ENCODE results near the gene ZDHHC24. TPM values are rescaled to one million over a fixed set of nuclear protein-coding genes. Genes with fewer than 3 reads are reported as not detected.

The ZDHHC24 gene
- total RNA-seq, 1 donor from 2014 or later = 16.5 TPM

DNA sequence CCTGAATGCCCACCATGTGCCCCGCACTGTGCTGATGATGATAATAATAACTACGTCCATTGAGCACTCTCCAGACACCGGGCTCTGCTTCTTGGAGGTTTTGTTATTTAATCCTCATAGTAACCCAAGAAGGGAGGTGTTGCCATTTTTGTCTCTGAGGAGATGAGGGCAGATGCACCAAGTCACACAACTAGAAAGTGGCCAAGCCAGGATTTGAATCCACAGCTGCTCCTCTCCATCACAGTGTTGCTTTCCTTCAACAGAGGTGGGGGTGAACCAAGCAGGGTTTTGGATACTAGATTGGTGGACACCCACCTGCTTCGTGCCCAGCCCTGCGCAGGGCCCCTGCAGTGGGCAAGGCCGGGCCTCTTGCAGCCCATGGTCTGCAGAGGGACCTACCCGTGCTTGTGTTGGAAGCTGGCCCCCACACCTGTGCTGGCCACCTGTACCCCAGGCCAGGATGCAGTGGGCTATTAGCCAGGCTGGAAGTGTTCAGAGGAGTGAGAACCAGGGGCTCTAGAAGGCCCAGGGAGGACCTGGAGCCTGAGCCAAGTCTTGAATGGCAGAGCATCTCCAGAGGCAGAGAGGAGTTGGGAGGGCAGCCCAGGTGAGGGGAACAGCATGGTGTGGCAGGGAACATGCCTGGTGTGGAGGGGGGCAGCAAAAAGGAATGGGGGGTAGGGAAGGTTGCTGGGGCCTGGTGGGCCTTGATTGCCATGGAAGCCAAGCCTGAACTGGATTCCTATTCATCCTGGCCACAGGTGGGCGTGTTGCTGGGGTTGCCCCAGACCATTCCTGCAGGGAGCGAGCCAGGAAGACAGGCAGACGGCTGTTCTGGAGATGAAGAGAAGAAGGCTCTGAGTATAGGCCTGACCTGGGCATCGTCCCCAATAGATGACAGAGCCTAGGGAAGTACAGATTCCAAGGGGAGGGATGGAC lies 68.3 kb downstream of the ZDHHC24 start:
- H3K4me3 ChIP-seq = no peak overlapping the region
- intact Hi-C loops (cut with DNase I) = no loop called here
- H3K27me3 ChIP-seq = no peaks in the 10 kb centered on the region
- no peak overlapping the region for H3K27ac ChIP-seq
- H3K36me3 ChIP-seq = peaks cover 0 to 9% of the 10 kb centered on the region in 2 donors
- no peak for DNase-seq (ENCODE audit: extremely low spot score in 2 of 2)
- H3K4me1 ChIP-seq = peaks cover 26% of the 10 kb centered on the region
- no peak for TF ChIP-seq POLR2A (IDR thresholded peaks at IDR 0.05)
- TF ChIP-seq, protein P1, sequence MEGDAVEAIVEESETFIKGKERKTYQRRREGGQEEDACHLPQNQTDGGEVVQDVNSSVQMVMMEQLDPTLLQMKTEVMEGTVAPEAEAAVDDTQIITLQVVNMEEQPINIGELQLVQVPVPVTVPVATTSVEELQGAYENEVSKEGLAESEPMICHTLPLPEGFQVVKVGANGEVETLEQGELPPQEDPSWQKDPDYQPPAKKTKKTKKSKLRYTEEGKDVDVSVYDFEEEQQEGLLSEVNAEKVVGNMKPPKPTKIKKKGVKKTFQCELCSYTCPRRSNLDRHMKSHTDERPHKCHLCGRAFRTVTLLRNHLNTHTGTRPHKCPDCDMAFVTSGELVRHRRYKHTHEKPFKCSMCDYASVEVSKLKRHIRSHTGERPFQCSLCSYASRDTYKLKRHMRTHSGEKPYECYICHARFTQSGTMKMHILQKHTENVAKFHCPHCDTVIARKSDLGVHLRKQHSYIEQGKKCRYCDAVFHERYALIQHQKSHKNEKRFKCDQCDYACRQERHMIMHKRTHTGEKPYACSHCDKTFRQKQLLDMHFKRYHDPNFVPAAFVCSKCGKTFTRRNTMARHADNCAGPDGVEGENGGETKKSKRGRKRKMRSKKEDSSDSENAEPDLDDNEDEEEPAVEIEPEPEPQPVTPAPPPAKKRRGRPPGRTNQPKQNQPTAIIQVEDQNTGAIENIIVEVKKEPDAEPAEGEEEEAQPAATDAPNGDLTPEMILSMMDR (IDR thresholded peaks at IDR 0.05) = no peak
- no peak for TF ChIP-seq POLR2AphosphoS5 (IDR thresholded peaks at IDR 0.05; ENCODE audit: insufficient read depth in 1 of 2, low read depth in 1 of 2)
- no peaks in the 10 kb centered on the region for H3K9me3 ChIP-seq

DNA sequence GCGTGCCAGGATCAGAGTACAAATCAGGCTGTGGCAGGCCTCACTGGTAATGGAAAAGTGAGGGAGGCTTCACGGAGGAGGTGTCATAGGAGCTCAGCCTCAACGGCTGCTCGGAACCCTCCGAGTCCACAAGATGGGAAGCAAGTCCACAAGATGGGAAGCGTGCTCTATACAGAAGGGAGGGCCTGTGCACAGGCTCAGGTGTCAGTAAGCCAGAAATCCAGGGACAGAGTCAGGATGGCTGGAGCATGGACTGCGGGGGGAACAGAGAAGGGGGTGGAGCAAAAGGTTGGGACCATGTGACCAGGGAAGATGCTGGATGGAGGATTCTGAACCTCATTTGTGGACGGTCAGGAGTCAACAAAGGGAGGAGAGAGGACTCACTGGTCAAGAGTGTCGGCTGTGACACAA lies 69.0 kb downstream of the ZDHHC24 start:
- Histone ChIP-seq H3K36me3 (peaks cover 0 to 15% of the 10 kb centered on the region in 2 donors), H3K27me3 (no peaks in the 10 kb centered on the region), H3K9me3 (no peaks in the 10 kb centered on the region), H3K27ac (no peak overlapping the region), H3K4me3 (no peak overlapping the region), H3K4me1 (peaks cover 26% of the 10 kb centered on the region)
- no peak for DNase-seq (ENCODE audit: extremely low spot score in 2 of 2)
- no peak for TF ChIP-seq POLR2A (IDR thresholded peaks at IDR 0.05)
- TF ChIP-seq POLR2AphosphoS5 (IDR thresholded peaks at IDR 0.05; ENCODE audit: insufficient read depth in 1 of 2, low read depth in 1 of 2) = no peak
- TF ChIP-seq, protein P1 (IDR thresholded peaks at IDR 0.05) = no peak
- intact Hi-C loops (cut with DNase I) = no loop called here

DNA sequence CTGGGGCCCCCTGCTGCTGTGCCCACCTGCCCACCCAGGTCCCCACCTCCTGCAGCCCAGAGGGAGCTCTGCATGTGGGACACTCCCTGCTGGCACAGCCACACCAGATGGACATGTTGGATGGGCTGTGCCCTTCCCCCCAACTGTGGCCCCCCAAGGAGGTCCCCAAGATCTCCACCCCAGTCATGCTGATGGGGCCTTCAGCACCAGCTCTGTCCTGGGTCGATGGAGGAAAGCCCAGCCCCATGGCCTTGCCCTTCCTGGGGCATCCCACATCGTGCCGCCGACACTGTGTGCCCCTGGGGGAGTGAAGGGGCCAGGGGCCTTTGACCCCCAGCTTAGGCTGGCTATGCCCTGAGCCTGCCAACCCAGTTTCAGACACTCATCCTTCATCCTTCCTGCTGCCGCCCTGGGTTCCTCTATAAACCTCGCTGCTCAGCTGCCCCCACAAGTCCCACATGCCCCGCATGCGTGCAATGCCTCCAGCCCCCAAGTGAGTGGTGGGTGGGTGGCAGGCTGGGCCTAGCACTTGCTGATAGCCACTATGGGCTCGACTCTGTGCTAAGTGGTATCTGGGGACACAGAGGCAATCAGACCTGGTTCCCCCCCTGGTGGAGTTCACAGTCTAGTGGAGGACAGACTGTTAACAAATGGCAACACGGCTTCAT lies 69.5 kb downstream of the ZDHHC24 start:
- Histone ChIP-seq H3K4me3 (no peak overlapping the region), H3K4me1 (peaks cover 25% of the 10 kb centered on the region), H3K27ac (no peak overlapping the region), H3K36me3 (peaks cover 0 to 16% of the 10 kb centered on the region in 2 donors), H3K9me3 (no peaks in the 10 kb centered on the region), H3K27me3 (no peaks in the 10 kb centered on the region)
- TF ChIP-seq POLR2A (IDR thresholded peaks at IDR 0.05) (no peak), POLR2AphosphoS5 (IDR thresholded peaks at IDR 0.05; ENCODE audit: insufficient read depth in 1 of 2, low read depth in 1 of 2) (no peak)
- TF ChIP-seq, protein P1 (IDR thresholded peaks at IDR 0.05) = no peak
- no peak for DNase-seq (ENCODE audit: extremely low spot score in 2 of 2)
- intact Hi-C loops (cut with DNase I) = no loop called here

- peaks cover 18% of the 10 kb centered on the region for H3K4me1 ChIP-seq
- peaks cover 0 to 18% of the 10 kb centered on the region in 2 donors for H3K36me3 ChIP-seq
- no peaks in the 10 kb centered on the region for H3K9me3 ChIP-seq
- no peaks in the 10 kb centered on the region for H3K27me3 ChIP-seq
- TF ChIP-seq POLR2AphosphoS5 (IDR thresholded peaks at IDR 0.05; ENCODE audit: insufficient read depth in 1 of 2, low read depth in 1 of 2) = no peak
- no peak for TF ChIP-seq POLR2A (IDR thresholded peaks at IDR 0.05)
- TF ChIP-seq, protein P1 (IDR thresholded peaks at IDR 0.05) = no peak
- H3K27ac ChIP-seq = no peak overlapping the region
- H3K4me3 ChIP-seq = no peak overlapping the region
- intact Hi-C loops (cut with DNase I) = no loop called here
- no peak for DNase-seq (ENCODE audit: extremely low spot score in 2 of 2)
Observed at GRCh38 chr11:66475349-66476172, 70.3 kb downstream of the ZDHHC24 start.
